Activated CD8-positive, alpha-beta memory T cell treated with anti-CD3 and anti-CD28 coated beads, Interleukin-2, amount 50 U/mL, for 48 hours (primary cell): Measurements from ENCODE around the gene CTSA.

ENCODE experiments used
- DNase-seq: peaks from one replicate; pipeline ENCODE4 v3.0.0-alpha.2; 2020

The CTSA gene

GRCh38 chr20:45944151-45944964 lies 53.2 kb downstream of the CTSA start:
- no peak for DNase-seq

GRCh38 chr20:45944965-45945677 lies 54.0 kb downstream of the CTSA start:
- DNase-seq = no peak

GRCh38 chr20:45945678-45946148 lies 54.6 kb downstream of the CTSA start:
- DNase-seq = no peak

GRCh38 chr20:45946149-45946970 lies 55.2 kb downstream of the CTSA start:
- DNase-seq = peak; percentile 70

- no peak for DNase-seq
Measured at GRCh38 chr20:45947110-45947866, 56.2 kb downstream of the CTSA start.

- no peak for DNase-seq
Measured at GRCh38 chr20:45948261-45948733, 57.2 kb downstream of the CTSA start.
